NCI-H460 (cell line): ENCODE data around the gene DUSP12. TPM values are rescaled to one million over a fixed set of nuclear protein-coding genes. Genes with fewer than 3 reads are reported as not detected.
"Not testable (repeated sequence)": the region's sequence is repeated elsewhere in the genome, so short reads cannot be mapped to it uniquely, and the experiment has no call there.

Source experiments
- DNase-seq: peaks from one replicate; pipeline ENCODE4 v3.0.0-alpha.2; 2016; ENCODE audit warnings: low read depth; ENCODE audit errors: extremely low read depth
- polyA plus RNA-seq: library from polyadenylated mRNA; depleted of rRNA; stranded (reverse); fragments of >200 nt; gene quantifications from 2 replicates; pipeline ENCODE4 v1.2.3, GENCODE V29; 2014; cell fraction: nucleus; rRNA removed
- total RNA-seq: library from RNA; depleted of rRNA; stranded (reverse); fragments of >200 nt; shearing (Covaris generic); gene quantifications from 2 replicates; pipeline ENCODE4 v1.2.3, GENCODE V29; 2014; rRNA removed

The DUSP12 gene
- total RNA-seq, result 98.7 and 101 TPM in 2 replicates
- polyA plus RNA-seq, result 145 and 152 TPM in 2 replicates

- DNase-seq, result peak; percentile 98
Observed at GRCh38 chr1:161749509-161750407, at the start of gene DUSP12. Gene DUSP12, plus strand, starts transcription at chr1:161749786. Its CDS starts 16 bp downstream, at chr1:161749802.

GRCh38 chr1:161702250-161702649 is 47.3 kb upstream of the DUSP12 start:
- no peak for DNase-seq

- DNase-seq, result no peak
Observed at GRCh38 chr1:161705537-161705936, 44.0 kb upstream of the DUSP12 start.

GRCh38 chr1:161706113-161706481 is 43.5 kb upstream of the DUSP12 start:
- DNase-seq, result no peak

GRCh38 chr1:161706482-161707347 is 42.9 kb upstream of the DUSP12 start, which contains the start of gene FCRLA:
Gene FCRLA, plus strand, starts transcription at chr1:161707229. Its CDS starts 36 bp downstream, at chr1:161707265.
- DNase-seq, result no peak

- no peak for DNase-seq
Observed at GRCh38 chr1:161707503-161707902, 42.1 kb upstream of the DUSP12 start.

- no peak for DNase-seq
Observed at GRCh38 chr1:161709373-161709772, 40.2 kb upstream of the DUSP12 start.

- peak; percentile 23 for DNase-seq
Observed at GRCh38 chr1:161710560-161710959, 39.0 kb upstream of the DUSP12 start.

- DNase-seq, result no peak
Observed at GRCh38 chr1:161718559-161719324, 30.8 kb upstream of the DUSP12 start.

- DNase-seq, result no peak
Observed at GRCh38 chr1:161719325-161719611, 30.3 kb upstream of the DUSP12 start.

- no peak for DNase-seq
Observed at GRCh38 chr1:161720422-161720821, 29.2 kb upstream of the DUSP12 start.

GRCh38 chr1:161720956-161721737 is 28.4 kb upstream of the DUSP12 start, which contains the start of gene FCRLB:
Gene FCRLB, plus strand, starts transcription at chr1:161721544. Its CDS starts 1,129 bp downstream, at chr1:161722673.
- no peak for DNase-seq

GRCh38 chr1:161721738-161722343 is 27.7 kb upstream of the DUSP12 start:
- DNase-seq, result no peak

- DNase-seq, result no peak
Observed at GRCh38 chr1:161722406-161722805, 27.2 kb upstream of the DUSP12 start.

- no peak for DNase-seq
Observed at GRCh38 chr1:161723459-161724141, 26.0 kb upstream of the DUSP12 start.

GRCh38 chr1:161725258-161725907 is 24.2 kb upstream of the DUSP12 start:
- DNase-seq, result not testable (repeated sequence)

- DNase-seq, result peak; percentile 28
Observed at GRCh38 chr1:161725908-161726472, 23.6 kb upstream of the DUSP12 start.
